ENCODE measurements around the gene FMN2.

- TF ChIP-seq CTCF (IDR thresholded peaks at IDR 0.05) (no peak), EZH2 (IDR thresholded peaks at IDR 0.05) (no peak), EZH2phosphoT487 (IDR thresholded peaks at IDR 0.05) (no peak)
Observed at GRCh38 chr1:240496941-240497340, 405.3 kb downstream of the FMN2 start.
